Measurements from ENCODE around the gene ADAP1.

GRCh38 chr7:967361-968082 lies 13.0 kb upstream of the ADAP1 start:
- TF ChIP-seq CTCF (IDR thresholded peaks at IDR 0.05), result no peak
- no peak for TF ChIP-seq POLR2A (IDR thresholded peaks at IDR 0.05)

Data from lower leg skin (tissue), 3 donors.